Astrocyte of the cerebellum (primary cell): Measurements from ENCODE around the gene HPS1.

ENCODE experiments used
- DNase-seq: peaks from one replicate; pipeline ENCODE4 v3.0.0-alpha.2; 2011; ENCODE audit warnings: low read depth
- H3K4me3 ChIP-seq: 2 replicates; pipeline ENCODE4 v1.5.1; 2011; ENCODE audit warnings: mild to moderate bottlenecking, low read depth, low read length, moderate library complexity
- in situ Hi-C: cut with HindIII; loops from 2 replicates; pipeline ENCODE4 v1.10.0; 2017; ENCODE audit warnings: low sequenced_read_pairs
- TF ChIP-seq, protein P1 (sequence below): IDR thresholded peaks from 2 replicates; pipeline ENCODE4 v1.5.1; 2012; ENCODE audit warnings: low read length, low read depth, moderate library complexity, mild to moderate bottlenecking; ENCODE audit errors: missing control alignments

HPS1 gene

DNA sequence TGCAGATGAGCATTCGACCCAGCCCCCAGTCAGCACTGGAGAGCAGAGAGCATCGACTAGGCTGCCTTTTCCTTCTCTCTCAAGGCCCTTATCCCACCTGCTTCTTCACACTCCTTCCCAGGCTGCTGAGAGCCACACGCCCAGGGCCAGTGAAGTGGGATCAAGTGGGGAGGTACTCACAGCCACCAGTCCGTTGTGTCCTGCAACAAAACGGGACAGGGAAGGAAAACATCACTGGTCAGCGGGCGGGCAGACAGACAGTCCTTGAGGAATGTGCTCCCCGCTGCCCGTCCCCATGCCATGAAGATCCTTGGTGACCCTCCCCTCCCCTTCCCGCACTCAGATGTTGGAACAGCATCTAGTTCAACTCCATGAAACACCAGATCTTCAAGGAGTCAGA is 36.0 kb downstream of the HPS1 start:
- in situ Hi-C loops, result no loop called here
- DNase-seq, result no peak
- TF ChIP-seq, protein P1, sequence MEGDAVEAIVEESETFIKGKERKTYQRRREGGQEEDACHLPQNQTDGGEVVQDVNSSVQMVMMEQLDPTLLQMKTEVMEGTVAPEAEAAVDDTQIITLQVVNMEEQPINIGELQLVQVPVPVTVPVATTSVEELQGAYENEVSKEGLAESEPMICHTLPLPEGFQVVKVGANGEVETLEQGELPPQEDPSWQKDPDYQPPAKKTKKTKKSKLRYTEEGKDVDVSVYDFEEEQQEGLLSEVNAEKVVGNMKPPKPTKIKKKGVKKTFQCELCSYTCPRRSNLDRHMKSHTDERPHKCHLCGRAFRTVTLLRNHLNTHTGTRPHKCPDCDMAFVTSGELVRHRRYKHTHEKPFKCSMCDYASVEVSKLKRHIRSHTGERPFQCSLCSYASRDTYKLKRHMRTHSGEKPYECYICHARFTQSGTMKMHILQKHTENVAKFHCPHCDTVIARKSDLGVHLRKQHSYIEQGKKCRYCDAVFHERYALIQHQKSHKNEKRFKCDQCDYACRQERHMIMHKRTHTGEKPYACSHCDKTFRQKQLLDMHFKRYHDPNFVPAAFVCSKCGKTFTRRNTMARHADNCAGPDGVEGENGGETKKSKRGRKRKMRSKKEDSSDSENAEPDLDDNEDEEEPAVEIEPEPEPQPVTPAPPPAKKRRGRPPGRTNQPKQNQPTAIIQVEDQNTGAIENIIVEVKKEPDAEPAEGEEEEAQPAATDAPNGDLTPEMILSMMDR, result no peak
- H3K4me3 ChIP-seq, result no peak overlapping the region

DNA sequence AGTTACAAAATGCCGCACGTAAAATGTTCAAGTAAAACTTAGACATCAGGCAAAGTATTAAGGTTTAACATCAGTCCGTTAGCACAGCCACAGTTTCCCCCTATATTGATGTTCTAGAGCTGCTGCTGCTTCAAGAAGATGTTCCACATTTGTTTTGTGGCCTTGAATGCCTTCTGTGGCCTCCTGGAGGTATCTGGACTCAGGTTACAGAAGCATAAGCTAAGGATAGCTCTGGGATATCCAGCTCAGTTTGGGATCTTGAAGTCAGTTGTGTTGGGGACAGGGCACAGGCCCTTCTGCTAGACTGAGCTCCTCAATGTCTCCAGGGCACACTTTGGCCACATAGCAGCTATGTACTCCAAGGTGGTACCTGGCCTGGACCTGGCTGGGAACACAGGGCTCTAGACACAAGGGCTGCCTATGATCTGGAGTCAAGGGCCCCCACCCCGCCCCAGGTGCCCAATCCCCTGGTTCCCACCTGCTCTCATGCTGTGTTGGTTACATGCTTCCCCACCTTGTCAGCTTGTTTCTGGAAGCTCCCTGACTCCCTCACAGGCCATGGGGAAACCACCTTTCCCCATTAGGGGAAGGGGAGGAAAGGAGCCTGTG is 36.5 kb downstream of the HPS1 start:
- no peak overlapping the region for H3K4me3 ChIP-seq
- TF ChIP-seq, protein P1, result no peak
- in situ Hi-C loops, result no loop called here

DNA sequence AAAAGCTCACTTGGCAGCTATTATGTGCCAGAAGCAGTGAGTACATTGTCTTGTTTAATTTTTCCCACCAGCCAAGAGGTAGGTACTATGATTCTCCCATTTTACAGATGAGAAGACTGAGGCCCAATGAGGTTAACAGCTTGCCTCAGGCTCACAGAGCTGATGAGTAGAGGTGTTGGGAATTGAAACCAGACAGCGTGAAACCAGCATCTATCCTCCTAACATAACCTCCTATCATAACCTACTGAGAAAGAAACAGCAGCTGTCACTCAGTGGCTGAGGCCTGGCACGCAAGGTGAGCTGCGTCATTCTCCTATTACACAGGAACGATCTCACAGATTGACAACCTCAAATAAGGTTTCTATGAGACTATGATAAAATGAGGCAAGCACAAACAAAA is 37.9 kb downstream of the HPS1 start:
- no peak overlapping the region for H3K4me3 ChIP-seq
- TF ChIP-seq, protein P1, result no peak
- in situ Hi-C loops, result no loop called here
- DNase-seq, result no peak

More for the DNA sequence above, 36.5 kb downstream of the HPS1 start:
- no peak for DNase-seq

DNA sequence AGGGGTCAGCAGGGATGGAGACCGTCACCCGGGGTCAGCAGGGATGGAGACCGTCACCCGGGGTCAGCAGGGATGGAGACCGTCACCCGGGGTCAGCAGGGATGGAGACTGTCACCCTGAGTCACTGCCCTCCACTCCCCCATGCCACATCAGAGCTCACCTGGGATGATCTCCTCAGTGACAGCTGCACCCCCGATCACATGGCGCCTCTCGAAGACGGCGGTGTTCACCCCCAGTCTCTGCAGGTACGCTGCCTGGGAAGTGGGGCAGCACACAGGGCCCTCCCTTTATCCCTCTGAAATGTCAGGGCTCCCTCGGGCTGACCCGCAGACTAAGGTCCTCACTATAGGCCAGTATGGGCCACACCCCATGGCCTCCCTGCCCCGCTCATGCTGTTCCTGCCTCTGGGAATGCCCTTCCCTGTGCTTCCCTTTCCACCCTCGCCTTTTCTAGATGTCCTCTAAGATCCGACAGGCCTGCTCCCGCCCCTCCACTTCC is 38.9 kb downstream of the HPS1 start:
- DNase-seq, result no peak
- no peak overlapping the region for H3K4me3 ChIP-seq
- TF ChIP-seq, protein P1, result no peak
- in situ Hi-C loops, result no loop called here

DNA sequence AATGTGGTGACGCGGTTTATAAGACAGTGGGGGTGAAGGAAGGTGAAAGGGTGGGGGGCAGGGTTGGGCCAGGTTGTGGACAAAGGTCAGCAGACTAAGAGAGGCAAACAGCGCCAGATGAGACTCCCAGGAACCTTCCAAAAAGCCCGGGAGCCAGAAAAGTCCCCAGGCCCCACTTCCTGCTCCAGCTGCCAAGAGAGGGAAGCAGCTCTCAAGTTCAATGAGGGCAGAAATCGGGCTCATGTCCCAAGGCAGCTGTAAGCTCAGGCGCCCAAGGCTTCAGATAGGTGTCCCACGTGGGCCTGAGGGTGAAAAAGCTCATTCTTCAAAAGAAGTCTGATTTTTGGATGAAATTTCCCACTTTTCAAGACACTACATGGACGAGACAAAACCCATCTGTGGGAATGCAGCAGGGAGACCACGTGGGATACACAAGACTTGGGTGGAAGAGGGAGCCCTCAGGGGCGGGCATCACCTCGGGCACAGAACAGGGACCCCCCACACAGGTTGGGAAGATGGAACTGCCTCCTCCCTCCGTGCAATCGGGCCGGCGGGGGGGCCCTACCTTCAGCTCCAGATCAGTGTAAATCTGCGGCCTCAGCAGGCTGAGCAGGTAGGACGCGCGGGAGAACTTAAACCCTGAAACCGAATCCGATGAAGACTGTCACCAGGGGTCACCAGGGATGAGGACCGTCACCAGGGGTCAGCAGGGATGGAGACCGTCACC is 39.6 kb downstream of the HPS1 start:
- TF ChIP-seq, protein P1, result no peak
- DNase-seq, result no peak
- in situ Hi-C loops, result no loop called here
- H3K4me3 ChIP-seq, result no peak overlapping the region

DNA sequence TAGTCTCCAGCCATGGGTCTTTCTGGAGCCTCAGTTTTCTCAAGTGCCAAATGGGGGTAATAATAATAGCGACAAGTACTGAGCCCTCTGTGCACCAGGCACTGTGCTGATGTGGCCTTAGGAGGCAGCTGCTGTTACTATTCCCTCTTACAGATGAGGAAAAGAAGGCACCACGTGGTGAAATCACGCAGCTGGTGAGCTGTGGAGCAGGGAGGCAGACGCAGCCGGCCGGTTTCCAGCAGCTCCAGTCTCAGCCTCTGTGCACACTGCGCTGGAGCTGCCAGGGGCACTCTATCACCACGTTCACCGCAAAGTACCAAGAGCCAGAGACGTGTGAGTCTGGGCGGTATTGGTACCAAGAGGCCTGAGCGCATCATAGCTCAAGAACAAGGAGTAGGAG is 41.3 kb downstream of the HPS1 start:
- in situ Hi-C loops, result no loop called here
- TF ChIP-seq, protein P1, result no peak
- no peak overlapping the region for H3K4me3 ChIP-seq
- no peak for DNase-seq
